Liver (tissue), 9 donors: ENCODE results near the gene SLC38A1. TPM values are rescaled to one million over a fixed set of nuclear protein-coding genes. Genes with fewer than 3 reads are reported as not detected.

Experiments used
- DNase-seq: peaks from one replicate; pipeline ENCODE4 v3.0.0-alpha.2; 2017; ENCODE audit warnings: low spot score
- H3K27ac ChIP-seq, 2 donors: one replicate each; pipeline ENCODE4 v1.7.0; 2013; ENCODE audit warnings: inconsistent platforms in 2 of 2, low read length in 2 of 2, control low read depth in 1 of 2, low read depth in 1 of 2, mild to moderate bottlenecking in 1 of 2
- H3K27me3 ChIP-seq, 4 donors: one replicate each; pipeline versions ENCODE4 v1.6.1 to v1.7.0; 2013; ENCODE audit warnings: low read length in 3 of 4, inconsistent platforms in 1 of 4, mild to moderate bottlenecking in 1 of 4, moderate library complexity in 1 of 4; ENCODE audit not compliant: control insufficient read depth in 4 of 4, insufficient read depth in 4 of 4
- H3K36me3 ChIP-seq, 4 donors: one replicate each; pipeline versions ENCODE4 v1.6.1 to v1.7.0; 2013; ENCODE audit warnings: low read length in 3 of 4, mild to moderate bottlenecking in 3 of 4, low read depth in 1 of 4, moderate library complexity in 1 of 4; ENCODE audit not compliant: control insufficient read depth in 4 of 4, insufficient read depth in 3 of 4
- H3K4me1 ChIP-seq, 4 donors: one replicate each; pipeline versions ENCODE4 v1.6.1 to v1.7.0; 2013; ENCODE audit warnings: low read length in 3 of 4, mild to moderate bottlenecking in 3 of 4, moderate library complexity in 1 of 4; ENCODE audit not compliant: control insufficient read depth in 4 of 4, insufficient read depth in 4 of 4
- H3K4me3 ChIP-seq, 3 donors: one replicate each; pipeline versions ENCODE4 v1.6.1 to v1.7.0; 2013; ENCODE audit warnings: low read length in 3 of 3, control low read depth in 1 of 3, low read depth in 1 of 3, mild to moderate bottlenecking in 1 of 3
- H3K9ac ChIP-seq, 2 donors: one replicate each; pipeline ENCODE4 v1.7.0; 2013; ENCODE audit warnings: low read length in 2 of 2, mild to moderate bottlenecking in 2 of 2, moderate library complexity in 2 of 2, control low read depth in 1 of 2, low read depth in 1 of 2
- H3K9me3 ChIP-seq, 4 donors: one replicate each; pipeline versions ENCODE4 v1.6.1 to v1.7.0; 2013; ENCODE audit warnings: low read length in 3 of 4; ENCODE audit not compliant: control insufficient read depth in 4 of 4
- EGR1 ChIP-seq, 2 donors: IDR thresholded peaks; 2 replicates each; pipeline ENCODE4 v1.6.1; 2016 to 2018; ENCODE audit warnings: antibody characterized with exemption in 2 of 2, low read depth in 2 of 2
- FOXA1 ChIP-seq: IDR thresholded peaks from 2 replicates; pipeline ENCODE4 v1.6.1; 2016; ENCODE audit warnings: antibody characterized with exemption
- FOXA2 ChIP-seq: IDR thresholded peaks from 2 replicates; pipeline ENCODE4 v1.6.1; 2016; ENCODE audit warnings: antibody characterized with exemption
- GABPA ChIP-seq, 2 donors: IDR thresholded peaks in 1 of 2; conservative IDR thresholded peaks in 1 of 2; 2 replicates each; pipeline ENCODE4 v1.6.1; 2016; ENCODE audit warnings: antibody characterized with exemption in 2 of 2, mild to moderate bottlenecking in 1 of 2, moderate library complexity in 1 of 2
- HNF4A ChIP-seq, 2 donors: conservative IDR thresholded peaks; 2 replicates each; pipeline ENCODE4 v1.6.1; 2016; ENCODE audit warnings: antibody characterized with exemption in 2 of 2, mild to moderate bottlenecking in 2 of 2
- HNF4G ChIP-seq: IDR thresholded peaks from 2 replicates; pipeline ENCODE4 v1.6.1; 2016; ENCODE audit warnings: antibody characterized with exemption
- JUND ChIP-seq, 2 donors: IDR thresholded peaks; 2 replicates each; pipeline ENCODE4 v1.6.1; 2016; ENCODE audit warnings: antibody characterized with exemption in 2 of 2
- NR2F2 ChIP-seq: IDR thresholded peaks from 2 replicates; pipeline ENCODE4 v1.6.1; 2016; ENCODE audit warnings: antibody characterized with exemption
- RAD21 ChIP-seq, 2 donors: IDR thresholded peaks; 2 replicates each; pipeline ENCODE4 v1.6.1; 2016; ENCODE audit warnings: antibody characterized with exemption in 2 of 2, mild to moderate bottlenecking in 2 of 2
- SP1 ChIP-seq: IDR thresholded peaks from 2 replicates; pipeline ENCODE4 v1.6.1; 2018; ENCODE audit warnings: antibody characterized with exemption, mild to moderate bottlenecking
- TAF1 ChIP-seq: conservative IDR thresholded peaks from 2 replicates; pipeline ENCODE4 v1.6.1; 2016; ENCODE audit warnings: antibody characterized with exemption, mild to moderate bottlenecking
- YY1 ChIP-seq: IDR thresholded peaks from 2 replicates; pipeline ENCODE4 v1.6.1; 2016; ENCODE audit warnings: antibody characterized with exemption, mild to moderate bottlenecking
- WGBS: extraction: QIAGEN DNeasy Blood & Tissue Kit; methylation state at CpG from one replicate; pipeline ENCODE4 v1.1.7; 2013; 5-methylcytosine and 5-hydroxymethylcytosine counted together
- polyA plus RNA-seq, 2 donors: library from polyadenylated mRNA; stranded (reverse) in 1 of 2; unstranded in 1 of 2; fragments of 200-250 nt in 1 of 2; fragments of >200 nt in 1 of 2; fragmentation: Nextera tagmentation in 1 of 2; extraction: Ambion mirVana in 1 of 2; gene quantifications; one replicate each; pipeline versions ENCODE4 v1.2.1 to v1.2.3, GENCODE V29; 2013 to 2015
- total RNA-seq, 2 donors: library from RNA; depleted of rRNA; stranded (reverse); fragments of >200 nt; gene quantifications; one replicate each; pipeline ENCODE4 v1.2.3, GENCODE V29; 2014
- TF ChIP-seq, protein P1 (sequence below): fragments of 150-350 bp; IDR thresholded peaks from 2 replicates; pipeline ENCODE4 v1.5.1; 2017; ENCODE audit warnings: improper control_type of control experiment, low read depth, low read length; ENCODE audit not compliant: missing input control
- TF ChIP-seq, protein P2 (sequence below): IDR thresholded peaks from 2 replicates; pipeline ENCODE4 v1.6.1; 2016; ENCODE audit warnings: antibody characterized with exemption
- TF ChIP-seq, protein P3 (sequence below): IDR thresholded peaks from 2 replicates; pipeline ENCODE4 v1.6.1; 2016; ENCODE audit warnings: antibody characterized with exemption
- TF ChIP-seq, protein P4 (sequence below): IDR thresholded peaks from 2 replicates; pipeline ENCODE4 v1.6.1; 2016; ENCODE audit warnings: antibody characterized with exemption, mild to moderate bottlenecking
- donor health status: healthy.
- donor health status: healthy.
- donor health status: healthy.
- donor health status: healthy.
- donor health status: healthy.

Gene SLC38A1
- total and polyA plus RNA-seq, 4 donors: 6.2 to 14.9 (median 9.6) TPM

DNA sequence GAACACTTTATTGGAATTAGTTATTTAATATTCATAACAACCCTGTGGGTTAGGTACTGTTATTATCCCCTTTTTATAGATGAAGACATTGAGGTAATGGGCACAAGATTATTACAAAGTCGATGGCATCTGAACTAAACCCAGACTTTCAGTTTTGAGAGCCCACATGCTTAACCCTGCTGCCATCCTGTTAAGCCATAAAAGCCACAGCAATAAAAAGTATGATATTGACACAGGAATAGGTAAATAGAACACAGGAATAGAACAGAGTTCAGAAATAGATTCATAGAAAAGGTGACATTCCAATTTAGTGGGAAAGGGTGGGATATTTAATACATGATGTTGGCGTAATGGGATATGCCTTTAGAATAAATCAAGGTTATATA is 119.8 kb downstream of the SLC38A1 start:
- H3K27ac ChIP-seq: no peak overlapping the region

DNA sequence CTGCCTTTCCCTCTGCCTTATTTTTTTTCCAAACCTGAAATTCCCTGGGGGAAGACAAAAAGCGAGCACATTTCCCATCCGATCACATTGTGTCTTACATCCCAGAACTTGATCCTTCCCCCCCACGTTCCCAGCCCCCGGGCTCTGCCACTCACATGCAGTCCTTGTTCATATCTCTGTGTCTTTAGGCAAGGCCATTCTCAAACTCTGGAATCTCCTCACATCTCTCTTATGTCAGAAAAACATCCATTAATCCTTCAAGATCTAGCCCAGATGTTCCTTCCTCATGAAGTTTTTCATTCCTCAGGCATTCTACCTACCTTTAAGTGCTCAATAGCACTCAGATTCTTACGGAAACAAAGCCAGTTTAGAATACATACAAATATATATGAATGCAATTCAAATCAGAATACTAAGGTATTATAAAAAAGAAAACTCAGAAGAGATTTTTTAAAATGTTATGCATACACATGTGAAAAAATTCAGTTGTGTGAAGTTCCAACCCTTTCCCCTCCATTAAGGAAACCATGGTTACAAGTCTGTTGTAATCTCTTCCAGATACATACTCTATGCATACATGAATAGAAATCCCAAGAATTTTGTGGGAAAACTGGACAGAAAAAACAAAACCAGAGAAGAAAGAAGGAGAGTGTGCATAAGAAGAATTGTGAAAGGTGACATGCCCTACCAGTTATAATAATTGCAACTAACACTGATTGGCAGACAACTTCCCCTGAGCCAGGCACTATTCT is 120.3 kb downstream of the SLC38A1 start:
- no peaks in the 10 kb centered on the region for H3K9me3 ChIP-seq
- no peak overlapping the region for H3K4me3 ChIP-seq
- H3K27ac ChIP-seq: no peak overlapping the region
- DNase-seq: no peak
- H3K36me3 ChIP-seq: no peaks in the 10 kb centered on the region
- no peak overlapping the region for H3K9ac ChIP-seq
- TF ChIP-seq HNF4G: no peak
- no peak for TF ChIP-seq YY1
- TF ChIP-seq, protein P1, sequence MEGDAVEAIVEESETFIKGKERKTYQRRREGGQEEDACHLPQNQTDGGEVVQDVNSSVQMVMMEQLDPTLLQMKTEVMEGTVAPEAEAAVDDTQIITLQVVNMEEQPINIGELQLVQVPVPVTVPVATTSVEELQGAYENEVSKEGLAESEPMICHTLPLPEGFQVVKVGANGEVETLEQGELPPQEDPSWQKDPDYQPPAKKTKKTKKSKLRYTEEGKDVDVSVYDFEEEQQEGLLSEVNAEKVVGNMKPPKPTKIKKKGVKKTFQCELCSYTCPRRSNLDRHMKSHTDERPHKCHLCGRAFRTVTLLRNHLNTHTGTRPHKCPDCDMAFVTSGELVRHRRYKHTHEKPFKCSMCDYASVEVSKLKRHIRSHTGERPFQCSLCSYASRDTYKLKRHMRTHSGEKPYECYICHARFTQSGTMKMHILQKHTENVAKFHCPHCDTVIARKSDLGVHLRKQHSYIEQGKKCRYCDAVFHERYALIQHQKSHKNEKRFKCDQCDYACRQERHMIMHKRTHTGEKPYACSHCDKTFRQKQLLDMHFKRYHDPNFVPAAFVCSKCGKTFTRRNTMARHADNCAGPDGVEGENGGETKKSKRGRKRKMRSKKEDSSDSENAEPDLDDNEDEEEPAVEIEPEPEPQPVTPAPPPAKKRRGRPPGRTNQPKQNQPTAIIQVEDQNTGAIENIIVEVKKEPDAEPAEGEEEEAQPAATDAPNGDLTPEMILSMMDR: no peak
- TF ChIP-seq, protein P2, sequence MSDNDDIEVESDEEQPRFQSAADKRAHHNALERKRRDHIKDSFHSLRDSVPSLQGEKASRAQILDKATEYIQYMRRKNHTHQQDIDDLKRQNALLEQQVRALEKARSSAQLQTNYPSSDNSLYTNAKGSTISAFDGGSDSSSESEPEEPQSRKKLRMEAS: no peak
- TF ChIP-seq GABPA (IDR thresholded peaks at IDR 0.05 in 1 of 2, conservative IDR thresholded peaks at IDR 0.05 in 1 of 2): no peak
- TF ChIP-seq FOXA2: no peak
- no peak for TF ChIP-seq TAF1
- TF ChIP-seq JUND (IDR thresholded peaks at IDR 0.05): no peak
- TF ChIP-seq SP1: no peak
- no peak for TF ChIP-seq FOXA1
- TF ChIP-seq RAD21 (IDR thresholded peaks at IDR 0.05): no peak
- H3K27me3 ChIP-seq: no peaks in the 10 kb centered on the region
- WGBS: 92% methylated on average over 5 of the region's 5 CpGs
- H3K4me1 ChIP-seq: no peaks in the 10 kb centered on the region

More for the DNA sequence above, 119.8 kb downstream of the SLC38A1 start:
- no peaks in the 10 kb centered on the region for H3K9me3 ChIP-seq
- 90% methylated on average over 2 of the region's 2 CpGs for WGBS
- no peak for DNase-seq
- H3K4me1 ChIP-seq: no peaks in the 10 kb centered on the region
- H3K9ac ChIP-seq: no peak overlapping the region
- TF ChIP-seq FOXA1 (no peak), NR2F2 (no peak), JUND (IDR thresholded peaks at IDR 0.05) (no peak), YY1 (no peak), HNF4A (conservative IDR thresholded peaks at IDR 0.05) (no peak), HNF4G (no peak), GABPA (IDR thresholded peaks at IDR 0.05 in 1 of 2, conservative IDR thresholded peaks at IDR 0.05 in 1 of 2) (no peak), EGR1 (IDR thresholded peaks at IDR 0.05; ENCODE audit: low read depth in 2 of 2) (no peak)
- TF ChIP-seq, protein P3, sequence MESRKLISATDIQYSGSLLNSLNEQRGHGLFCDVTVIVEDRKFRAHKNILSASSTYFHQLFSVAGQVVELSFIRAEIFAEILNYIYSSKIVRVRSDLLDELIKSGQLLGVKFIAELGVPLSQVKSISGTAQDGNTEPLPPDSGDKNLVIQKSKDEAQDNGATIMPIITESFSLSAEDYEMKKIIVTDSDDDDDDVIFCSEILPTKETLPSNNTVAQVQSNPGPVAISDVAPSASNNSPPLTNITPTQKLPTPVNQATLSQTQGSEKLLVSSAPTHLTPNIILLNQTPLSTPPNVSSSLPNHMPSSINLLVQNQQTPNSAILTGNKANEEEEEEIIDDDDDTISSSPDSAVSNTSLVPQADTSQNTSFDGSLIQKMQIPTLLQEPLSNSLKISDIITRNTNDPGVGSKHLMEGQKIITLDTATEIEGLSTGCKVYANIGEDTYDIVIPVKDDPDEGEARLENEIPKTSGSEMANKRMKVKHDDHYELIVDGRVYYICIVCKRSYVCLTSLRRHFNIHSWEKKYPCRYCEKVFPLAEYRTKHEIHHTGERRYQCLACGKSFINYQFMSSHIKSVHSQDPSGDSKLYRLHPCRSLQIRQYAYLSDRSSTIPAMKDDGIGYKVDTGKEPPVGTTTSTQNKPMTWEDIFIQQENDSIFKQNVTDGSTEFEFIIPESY: no peak
- TF ChIP-seq, protein P4, sequence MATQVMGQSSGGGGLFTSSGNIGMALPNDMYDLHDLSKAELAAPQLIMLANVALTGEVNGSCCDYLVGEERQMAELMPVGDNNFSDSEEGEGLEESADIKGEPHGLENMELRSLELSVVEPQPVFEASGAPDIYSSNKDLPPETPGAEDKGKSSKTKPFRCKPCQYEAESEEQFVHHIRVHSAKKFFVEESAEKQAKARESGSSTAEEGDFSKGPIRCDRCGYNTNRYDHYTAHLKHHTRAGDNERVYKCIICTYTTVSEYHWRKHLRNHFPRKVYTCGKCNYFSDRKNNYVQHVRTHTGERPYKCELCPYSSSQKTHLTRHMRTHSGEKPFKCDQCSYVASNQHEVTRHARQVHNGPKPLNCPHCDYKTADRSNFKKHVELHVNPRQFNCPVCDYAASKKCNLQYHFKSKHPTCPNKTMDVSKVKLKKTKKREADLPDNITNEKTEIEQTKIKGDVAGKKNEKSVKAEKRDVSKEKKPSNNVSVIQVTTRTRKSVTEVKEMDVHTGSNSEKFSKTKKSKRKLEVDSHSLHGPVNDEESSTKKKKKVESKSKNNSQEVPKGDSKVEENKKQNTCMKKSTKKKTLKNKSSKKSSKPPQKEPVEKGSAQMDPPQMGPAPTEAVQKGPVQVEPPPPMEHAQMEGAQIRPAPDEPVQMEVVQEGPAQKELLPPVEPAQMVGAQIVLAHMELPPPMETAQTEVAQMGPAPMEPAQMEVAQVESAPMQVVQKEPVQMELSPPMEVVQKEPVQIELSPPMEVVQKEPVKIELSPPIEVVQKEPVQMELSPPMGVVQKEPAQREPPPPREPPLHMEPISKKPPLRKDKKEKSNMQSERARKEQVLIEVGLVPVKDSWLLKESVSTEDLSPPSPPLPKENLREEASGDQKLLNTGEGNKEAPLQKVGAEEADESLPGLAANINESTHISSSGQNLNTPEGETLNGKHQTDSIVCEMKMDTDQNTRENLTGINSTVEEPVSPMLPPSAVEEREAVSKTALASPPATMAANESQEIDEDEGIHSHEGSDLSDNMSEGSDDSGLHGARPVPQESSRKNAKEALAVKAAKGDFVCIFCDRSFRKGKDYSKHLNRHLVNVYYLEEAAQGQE: no peak
- no peak overlapping the region for H3K4me3 ChIP-seq
- H3K36me3 ChIP-seq: no peaks in the 10 kb centered on the region
- H3K27me3 ChIP-seq: no peaks in the 10 kb centered on the region
